Measurements from ENCODE around the gene SYNM. TPM values are rescaled to one million over a fixed set of nuclear protein-coding genes. Genes with fewer than 3 reads are reported as not detected.

Gene SYNM
- polyA plus RNA-seq, 1 experiment: 3.2 TPM

- Histone ChIP-seq H3K27me3 (ENCODE audit: control insufficient read depth, insufficient read depth, low read length) (no peaks in the 10 kb centered on the region), H3K27ac (ENCODE audit: low read depth, low read length) (no peak overlapping the region), H3K9me3 (ENCODE audit: control insufficient read depth, insufficient read depth, low read length) (no peaks in the 10 kb centered on the region), H3K4me3 (ENCODE audit: low read depth, low read length) (no peak overlapping the region)
- POLR2A ChIA-PET: no interaction called here
- TF ChIP-seq CTCF (IDR thresholded peaks at IDR 0.05; ENCODE audit: low read depth, low read length): no peak
- CTCF ChIA-PET: no interaction called here
- no peak for DNase-seq (ENCODE audit: low read depth, low spot score)
Measured at GRCh38 chr15:99172989-99173388, 68.1 kb downstream of the SYNM start.

GRCh38 chr15:99174567-99175395 is 69.9 kb downstream of the SYNM start:
- POLR2A ChIA-PET: no interaction called here
- CTCF ChIA-PET: interaction anchor here (0.6 kb wide), 1 partner anchor 92 kb away, joined by 4 read pairs; no protein-coding TSS in a partner anchor
- DNase-seq (ENCODE audit: low read depth, low spot score): no peak
- Histone ChIP-seq H3K27me3 (ENCODE audit: control insufficient read depth, insufficient read depth, low read length) (no peaks in the 10 kb centered on the region), H3K4me3 (ENCODE audit: low read depth, low read length) (no peak overlapping the region), H3K9me3 (ENCODE audit: control insufficient read depth, insufficient read depth, low read length) (no peaks in the 10 kb centered on the region), H3K27ac (ENCODE audit: low read depth, low read length) (no peak overlapping the region)
- TF ChIP-seq CTCF (IDR thresholded peaks at IDR 0.05; ENCODE audit: low read depth, low read length): no peak

GRCh38 chr15:99176757-99177156 is 71.9 kb downstream of the SYNM start:
- CTCF ChIA-PET: interaction anchor here (1.3 kb wide), 1 partner anchor 75 kb away, joined by 3 read pairs; no protein-coding TSS in a partner anchor
- no peak overlapping the region for H3K27ac ChIP-seq (ENCODE audit: low read depth, low read length)
- POLR2A ChIA-PET: no interaction called here
- no peaks in the 10 kb centered on the region for H3K27me3 ChIP-seq (ENCODE audit: control insufficient read depth, insufficient read depth, low read length)
- no peaks in the 10 kb centered on the region for H3K9me3 ChIP-seq (ENCODE audit: control insufficient read depth, insufficient read depth, low read length)
- TF ChIP-seq CTCF (IDR thresholded peaks at IDR 0.05; ENCODE audit: low read depth, low read length): no peak
- H3K4me3 ChIP-seq (ENCODE audit: low read depth, low read length): no peak overlapping the region
- no peak for DNase-seq (ENCODE audit: low read depth, low spot score)

GRCh38 chr15:99177679-99178078 is 72.8 kb downstream of the SYNM start:
- ChIA-PET POLR2A (no interaction called here), CTCF (no interaction called here)
- Histone ChIP-seq H3K4me3 (ENCODE audit: low read depth, low read length) (no peak overlapping the region), H3K9me3 (ENCODE audit: control insufficient read depth, insufficient read depth, low read length) (no peaks in the 10 kb centered on the region), H3K27ac (ENCODE audit: low read depth, low read length) (no peak overlapping the region), H3K27me3 (ENCODE audit: control insufficient read depth, insufficient read depth, low read length) (no peaks in the 10 kb centered on the region)
- DNase-seq (ENCODE audit: low read depth, low spot score): no peak
- no peak for TF ChIP-seq CTCF (IDR thresholded peaks at IDR 0.05; ENCODE audit: low read depth, low read length)

GRCh38 chr15:99180086-99180963 is 75.4 kb downstream of the SYNM start:
- Histone ChIP-seq H3K27ac (ENCODE audit: low read depth, low read length) (no peak overlapping the region), H3K27me3 (ENCODE audit: control insufficient read depth, insufficient read depth, low read length) (no peaks in the 10 kb centered on the region), H3K4me3 (ENCODE audit: low read depth, low read length) (no peak overlapping the region), H3K9me3 (ENCODE audit: control insufficient read depth, insufficient read depth, low read length) (no peaks in the 10 kb centered on the region)
- ChIA-PET POLR2A (no interaction called here), CTCF (no interaction called here)
- TF ChIP-seq CTCF (IDR thresholded peaks at IDR 0.05; ENCODE audit: low read depth, low read length): no peak
- DNase-seq (ENCODE audit: low read depth, low spot score): no peak
